ENCODE results near the gene PRR5L.

The PRR5L gene

DNA sequence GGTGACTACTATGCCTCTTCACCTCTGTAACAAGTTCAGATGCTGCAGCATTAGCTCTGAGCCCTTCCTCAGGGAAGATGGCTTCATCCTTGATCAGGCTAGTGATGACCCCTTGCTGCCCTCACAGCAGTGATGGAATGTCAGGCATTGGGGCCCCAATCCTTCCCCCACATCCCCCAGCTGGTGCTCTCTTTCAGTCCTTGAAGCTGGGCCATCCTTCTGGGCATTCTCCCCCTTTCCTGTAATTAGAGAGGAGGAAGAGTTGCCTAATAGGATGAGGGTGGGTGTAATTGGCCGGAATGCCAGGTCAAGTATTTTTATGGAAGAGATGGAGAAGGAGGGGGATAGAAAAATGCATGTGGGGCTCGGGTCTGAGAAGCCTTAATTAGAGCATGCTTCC, 151.4 kb downstream of the PRR5L start:
- no peaks in the 10 kb centered on the region for H3K9me2 ChIP-seq (replicated peaks; ENCODE audit: control insufficient read depth, low read length)
- no peaks in the 10 kb centered on the region for H3K36me3 ChIP-seq (ENCODE audit: control insufficient read depth, low read length)
- H3K79me2 ChIP-seq (ENCODE audit: control insufficient read depth, low read length) = no peaks in the 10 kb centered on the region
- no peaks in the 10 kb centered on the region for H3K4me1 ChIP-seq (ENCODE audit: control insufficient read depth, low read length)
- no peak overlapping the region for H3K4me2 ChIP-seq (ENCODE audit: low read length)
- H3K27ac ChIP-seq (ENCODE audit: low read depth, low read length) = no peak overlapping the region
- H4K20me1 ChIP-seq (ENCODE audit: control insufficient read depth, insufficient read depth, low read depth, low read length) = no peaks in the 10 kb centered on the region
- H3K4me3 ChIP-seq (ENCODE audit: low read length) = no peak overlapping the region
- H3K27me3 ChIP-seq (ENCODE audit: control insufficient read depth, low read length) = no peaks in the 10 kb centered on the region
- TF ChIP-seq, protein P1, sequence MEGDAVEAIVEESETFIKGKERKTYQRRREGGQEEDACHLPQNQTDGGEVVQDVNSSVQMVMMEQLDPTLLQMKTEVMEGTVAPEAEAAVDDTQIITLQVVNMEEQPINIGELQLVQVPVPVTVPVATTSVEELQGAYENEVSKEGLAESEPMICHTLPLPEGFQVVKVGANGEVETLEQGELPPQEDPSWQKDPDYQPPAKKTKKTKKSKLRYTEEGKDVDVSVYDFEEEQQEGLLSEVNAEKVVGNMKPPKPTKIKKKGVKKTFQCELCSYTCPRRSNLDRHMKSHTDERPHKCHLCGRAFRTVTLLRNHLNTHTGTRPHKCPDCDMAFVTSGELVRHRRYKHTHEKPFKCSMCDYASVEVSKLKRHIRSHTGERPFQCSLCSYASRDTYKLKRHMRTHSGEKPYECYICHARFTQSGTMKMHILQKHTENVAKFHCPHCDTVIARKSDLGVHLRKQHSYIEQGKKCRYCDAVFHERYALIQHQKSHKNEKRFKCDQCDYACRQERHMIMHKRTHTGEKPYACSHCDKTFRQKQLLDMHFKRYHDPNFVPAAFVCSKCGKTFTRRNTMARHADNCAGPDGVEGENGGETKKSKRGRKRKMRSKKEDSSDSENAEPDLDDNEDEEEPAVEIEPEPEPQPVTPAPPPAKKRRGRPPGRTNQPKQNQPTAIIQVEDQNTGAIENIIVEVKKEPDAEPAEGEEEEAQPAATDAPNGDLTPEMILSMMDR (IDR thresholded peaks at IDR 0.05; ENCODE audit: low read depth, low read length, poor library complexity, severe bottlenecking) = no peak
- TF ChIP-seq EZH2phosphoT487 (IDR thresholded peaks at IDR 0.05; ENCODE audit: borderline replicate concordance, low read length) = no peak
- no peaks in the 10 kb centered on the region for H3F3A ChIP-seq (ENCODE audit: control insufficient read depth, insufficient read depth)
- no peaks in the 10 kb centered on the region for H3K9me3 ChIP-seq (ENCODE audit: control insufficient read depth, insufficient read depth, low read length)

DNA sequence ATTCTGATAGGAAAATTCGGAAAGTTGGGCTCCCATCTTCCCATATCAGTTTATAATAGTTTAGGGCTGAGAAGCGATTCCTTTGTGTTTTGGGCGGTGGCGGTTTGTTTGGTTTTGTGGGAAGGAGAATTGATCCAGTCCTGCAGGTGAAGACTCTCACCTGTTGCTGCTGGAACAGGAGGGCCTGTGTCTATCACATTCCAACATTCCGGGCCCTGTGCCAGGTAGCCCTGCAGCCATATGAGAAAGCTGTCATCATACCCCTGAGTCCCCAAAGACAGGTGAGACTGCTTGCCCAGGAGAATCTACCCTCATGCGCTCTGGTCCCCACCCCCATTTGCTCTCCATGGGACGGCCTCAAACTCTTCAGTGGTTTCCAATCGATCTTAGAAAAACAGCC, 151.9 kb downstream of the PRR5L start:
- Histone ChIP-seq H3K27me3 (ENCODE audit: control insufficient read depth, low read length) (no peaks in the 10 kb centered on the region), H3K27ac (ENCODE audit: low read depth, low read length) (no peak overlapping the region), H3F3A (ENCODE audit: control insufficient read depth, insufficient read depth) (no peaks in the 10 kb centered on the region), H4K20me1 (ENCODE audit: control insufficient read depth, insufficient read depth, low read depth, low read length) (no peaks in the 10 kb centered on the region), H3K79me2 (ENCODE audit: control insufficient read depth, low read length) (no peaks in the 10 kb centered on the region), H3K4me1 (ENCODE audit: control insufficient read depth, low read length) (no peaks in the 10 kb centered on the region), H3K9me2 (replicated peaks; ENCODE audit: control insufficient read depth, low read length) (no peaks in the 10 kb centered on the region), H3K4me3 (ENCODE audit: low read length) (no peak overlapping the region), H3K4me2 (ENCODE audit: low read length) (no peak overlapping the region), H3K36me3 (ENCODE audit: control insufficient read depth, low read length) (no peaks in the 10 kb centered on the region), H3K9me3 (ENCODE audit: control insufficient read depth, insufficient read depth, low read length) (no peaks in the 10 kb centered on the region)
- TF ChIP-seq, protein P1 (IDR thresholded peaks at IDR 0.05; ENCODE audit: low read depth, low read length, poor library complexity, severe bottlenecking) = no peak
- no peak for TF ChIP-seq EZH2phosphoT487 (IDR thresholded peaks at IDR 0.05; ENCODE audit: borderline replicate concordance, low read length)

DNA sequence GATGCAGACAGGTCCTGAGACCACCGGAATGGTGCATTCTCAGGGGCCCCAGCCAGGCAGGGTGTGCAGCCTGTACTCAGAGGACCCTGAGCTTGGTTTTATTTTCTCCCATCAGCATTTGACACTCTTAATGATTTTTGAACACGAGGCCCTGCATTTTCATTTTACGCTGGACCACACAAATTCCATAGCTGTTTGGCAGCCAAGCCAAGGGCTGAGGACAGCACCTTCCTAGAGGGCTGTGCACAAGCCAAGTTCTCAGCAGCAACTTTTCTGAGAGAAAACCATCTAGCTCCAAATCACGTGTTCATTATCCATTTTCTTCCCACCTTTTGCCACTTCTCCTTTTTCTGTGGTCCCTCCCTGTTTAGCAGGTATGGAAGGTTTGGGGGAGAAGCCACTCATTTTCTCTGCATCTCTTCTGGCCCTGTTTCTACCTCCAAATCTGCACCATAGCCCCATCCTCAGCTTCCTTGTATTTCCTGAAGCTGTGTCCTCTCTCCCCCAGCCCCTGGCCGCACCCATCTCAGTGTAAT, 153.5 kb downstream of the PRR5L start:
- Histone ChIP-seq H3K27ac (ENCODE audit: low read depth, low read length) (no peak overlapping the region), H3K36me3 (ENCODE audit: control insufficient read depth, low read length) (no peaks in the 10 kb centered on the region), H3K9me3 (ENCODE audit: control insufficient read depth, insufficient read depth, low read length) (no peaks in the 10 kb centered on the region), H3K9me2 (replicated peaks; ENCODE audit: control insufficient read depth, low read length) (no peaks in the 10 kb centered on the region), H3K4me2 (ENCODE audit: low read length) (no peak overlapping the region), H3K4me1 (ENCODE audit: control insufficient read depth, low read length) (no peaks in the 10 kb centered on the region), H3F3A (ENCODE audit: control insufficient read depth, insufficient read depth) (no peaks in the 10 kb centered on the region), H4K20me1 (ENCODE audit: control insufficient read depth, insufficient read depth, low read depth, low read length) (no peaks in the 10 kb centered on the region), H3K27me3 (ENCODE audit: control insufficient read depth, low read length) (no peaks in the 10 kb centered on the region), H3K4me3 (ENCODE audit: low read length) (no peak overlapping the region), H3K79me2 (ENCODE audit: control insufficient read depth, low read length) (no peaks in the 10 kb centered on the region)
- no peak for TF ChIP-seq EZH2phosphoT487 (IDR thresholded peaks at IDR 0.05; ENCODE audit: borderline replicate concordance, low read length)
- TF ChIP-seq, protein P1 (IDR thresholded peaks at IDR 0.05; ENCODE audit: low read depth, low read length, poor library complexity, severe bottlenecking) = no peak
